AG04449 (cell line): ENCODE measurements around the gene ELF5.
A peak's percentile ranks its signal among the peaks of the same experiment; 100 is the strongest.

Source experiments
- CTCF ChIA-PET: fragments of 350-600 bp; formaldehyde crosslinking; extraction: SDS; loops from one replicate; lab custom pipeline; 2021; ENCODE audit warnings: antibody characterized with exemption; lab: Yijun Ruan, JAX
- POLR2A ChIA-PET: fragments of 400-600, 350-600 bp; formaldehyde crosslinking; extraction: SDS; loops from one replicate; lab custom pipeline; 2020; ENCODE audit warnings: antibody characterized with exemption, inconsistent platforms; lab: Yijun Ruan, JAX
- DNase-seq: peaks from one replicate; pipeline ENCODE4 v3.0.0-alpha.2; 2010; ENCODE audit warnings: low read depth, low spot score
- H3K4me3 ChIP-seq: 2 replicates; pipeline ENCODE4 v1.5.1; 2011; ENCODE audit warnings: low read depth, mild to moderate bottlenecking, control low read depth, low read length
- TF ChIP-seq, protein P1 (sequence below): IDR thresholded peaks from one replicate; pipeline ENCODE4 v1.5.1; 2011; ENCODE audit warnings: mild to moderate bottlenecking, moderate library complexity, low read length, control low read depth, inconsistent platforms; ENCODE audit not compliant: insufficient read depth; ENCODE audit errors: missing control alignments

ELF5 gene

DNA sequence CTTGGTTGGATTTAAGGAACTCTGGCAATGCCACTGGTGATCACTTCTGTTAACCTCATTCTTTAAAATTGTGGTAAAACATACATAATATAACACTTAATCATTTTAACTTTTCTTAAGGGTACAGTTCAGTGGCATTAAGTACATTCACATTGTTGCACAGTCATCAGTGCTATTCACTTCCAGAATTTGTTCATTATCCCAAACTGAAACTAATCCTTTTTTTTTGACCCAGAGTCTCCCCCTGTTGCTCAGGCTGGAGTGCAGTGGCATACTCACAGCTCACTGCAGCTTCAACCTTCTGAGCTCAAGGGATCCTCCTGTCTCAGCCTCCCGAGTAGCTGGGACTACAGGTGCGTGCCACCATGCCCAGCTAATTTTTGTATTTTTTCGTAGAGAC is 10.6 kb downstream of the ELF5 start:
- ChIA-PET CTCF (interaction anchor here (1.3 to 5.9 kb wide), 3 partner anchors 9 to 11 kb away, joined by 6 to 33 read pairs (median 31); partner anchors contain the start of gene ELF5), POLR2A (no interaction called here)

GRCh38 chr11:34501949-34502348 is 11.6 kb downstream of the ELF5 start:
- TF ChIP-seq, protein P1, sequence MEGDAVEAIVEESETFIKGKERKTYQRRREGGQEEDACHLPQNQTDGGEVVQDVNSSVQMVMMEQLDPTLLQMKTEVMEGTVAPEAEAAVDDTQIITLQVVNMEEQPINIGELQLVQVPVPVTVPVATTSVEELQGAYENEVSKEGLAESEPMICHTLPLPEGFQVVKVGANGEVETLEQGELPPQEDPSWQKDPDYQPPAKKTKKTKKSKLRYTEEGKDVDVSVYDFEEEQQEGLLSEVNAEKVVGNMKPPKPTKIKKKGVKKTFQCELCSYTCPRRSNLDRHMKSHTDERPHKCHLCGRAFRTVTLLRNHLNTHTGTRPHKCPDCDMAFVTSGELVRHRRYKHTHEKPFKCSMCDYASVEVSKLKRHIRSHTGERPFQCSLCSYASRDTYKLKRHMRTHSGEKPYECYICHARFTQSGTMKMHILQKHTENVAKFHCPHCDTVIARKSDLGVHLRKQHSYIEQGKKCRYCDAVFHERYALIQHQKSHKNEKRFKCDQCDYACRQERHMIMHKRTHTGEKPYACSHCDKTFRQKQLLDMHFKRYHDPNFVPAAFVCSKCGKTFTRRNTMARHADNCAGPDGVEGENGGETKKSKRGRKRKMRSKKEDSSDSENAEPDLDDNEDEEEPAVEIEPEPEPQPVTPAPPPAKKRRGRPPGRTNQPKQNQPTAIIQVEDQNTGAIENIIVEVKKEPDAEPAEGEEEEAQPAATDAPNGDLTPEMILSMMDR = no peak
- CTCF ChIA-PET = interaction anchor here (0.7 to 5.9 kb wide), 3 partner anchors 8 to 10 kb away, joined by 3 to 33 read pairs (median 31); partner anchors contain the start of gene ELF5
- no peak for DNase-seq
- POLR2A ChIA-PET = no interaction called here
- no peak overlapping the region for H3K4me3 ChIP-seq

More for the DNA sequence above, 10.6 kb downstream of the ELF5 start:
- no peak for DNase-seq
- no peak overlapping the region for H3K4me3 ChIP-seq
- TF ChIP-seq, protein P1 = no peak

- CTCF ChIA-PET = interaction anchor here (4.1 to 5.9 kb wide), 2 partner anchors 9 to 11 kb away, joined by 31 to 33 read pairs; partner anchors contain the start of gene ELF5
- POLR2A ChIA-PET = no interaction called here
- TF ChIP-seq, protein P1 = no peak
- no peak overlapping the region for H3K4me3 ChIP-seq
- DNase-seq = peak; percentile 49
These were observed 12.1 kb downstream of the ELF5 start for GRCh38 chr11:34501500-34501899.

- POLR2A ChIA-PET = no interaction called here
- CTCF ChIA-PET = interaction anchor here (1.0 to 5.9 kb wide), 8 partner anchors 8 to 133 kb away, joined by 3 to 31 read pairs (median 3); partner anchors contain the start of gene ELF5
- TF ChIP-seq, protein P1 = no peak
- H3K4me3 ChIP-seq = no peak overlapping the region
- DNase-seq = no peak
These were observed 13.7 kb downstream of the ELF5 start for GRCh38 chr11:34499719-34500500.

GRCh38 chr11:34495724-34496377 is 17.7 kb downstream of the ELF5 start:
- CTCF ChIA-PET = interaction anchor here (1.0 to 1.6 kb wide), 4 partner anchors 9 to 133 kb away, joined by 3 to 5 read pairs (median 3); no protein-coding TSS in a partner anchor
- TF ChIP-seq, protein P1 = no peak

More at GRCh38 chr11:34495724-34496377, 17.7 kb downstream of the ELF5 start:
- POLR2A ChIA-PET = no interaction called here
- no peak for DNase-seq
- no peak overlapping the region for H3K4me3 ChIP-seq
